HG03103 (cell line): ENCODE results near the gene TMC5.

Experiments used
- ATAC-seq: cut with Tn5 transposase; IDR thresholded peaks from one replicate; pipeline ENCODE4 v1.9.1; 2021; ENCODE audit warnings: low read depth; ENCODE audit not compliant: unreplicated experiment

TMC5 gene

DNA sequence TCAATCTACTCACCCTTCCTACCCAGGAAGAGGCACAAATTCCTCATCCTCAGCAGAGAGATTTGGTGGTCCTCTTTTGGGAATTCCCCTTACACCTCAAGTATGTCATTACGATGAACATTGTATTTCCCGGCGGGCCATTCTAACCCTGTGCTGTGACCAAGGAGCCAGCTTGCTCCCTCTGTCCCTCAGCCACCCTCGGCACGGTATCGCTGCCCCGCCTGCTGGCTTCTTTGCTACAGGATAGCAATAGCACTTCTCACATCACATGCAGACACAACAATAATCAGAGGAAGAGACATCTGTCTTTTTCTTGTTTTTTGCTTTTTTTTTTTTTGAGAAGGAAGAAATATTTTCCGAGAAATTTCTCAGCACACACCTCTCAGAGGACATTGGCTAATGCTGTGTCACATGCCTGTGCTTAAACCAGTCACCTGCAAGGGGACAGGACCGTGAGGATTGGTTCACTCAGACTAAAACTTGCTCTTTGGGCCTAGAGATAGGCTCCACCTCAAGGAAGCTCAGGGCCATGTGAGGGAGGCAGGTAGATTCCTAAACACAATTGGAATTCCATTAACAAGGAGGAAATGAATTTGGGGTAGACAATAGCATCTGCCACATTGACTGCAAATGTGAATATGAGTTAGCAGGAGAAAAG is 41.2 kb downstream of the TMC5 start:
- no peak for ATAC-seq

DNA sequence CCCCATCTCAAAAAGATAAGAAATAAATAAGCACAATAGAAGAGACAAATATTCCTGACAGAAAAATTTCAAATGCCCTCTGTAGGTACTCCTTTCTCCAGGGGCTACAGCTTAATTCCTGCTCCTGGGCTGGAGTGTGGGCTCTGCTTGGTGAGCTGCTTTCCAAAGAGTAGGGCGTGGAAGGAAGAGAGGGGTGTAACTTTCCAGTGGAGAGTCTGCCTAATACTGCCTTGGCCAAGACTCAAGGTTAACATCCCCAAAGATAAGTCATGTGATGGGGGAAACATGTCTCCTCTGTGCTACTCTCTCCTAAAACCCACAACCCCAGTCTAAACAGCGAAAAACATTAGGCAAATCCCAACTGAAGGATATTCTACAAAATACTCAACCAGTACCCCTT is 42.7 kb downstream of the TMC5 start:
- ATAC-seq = no peak

DNA sequence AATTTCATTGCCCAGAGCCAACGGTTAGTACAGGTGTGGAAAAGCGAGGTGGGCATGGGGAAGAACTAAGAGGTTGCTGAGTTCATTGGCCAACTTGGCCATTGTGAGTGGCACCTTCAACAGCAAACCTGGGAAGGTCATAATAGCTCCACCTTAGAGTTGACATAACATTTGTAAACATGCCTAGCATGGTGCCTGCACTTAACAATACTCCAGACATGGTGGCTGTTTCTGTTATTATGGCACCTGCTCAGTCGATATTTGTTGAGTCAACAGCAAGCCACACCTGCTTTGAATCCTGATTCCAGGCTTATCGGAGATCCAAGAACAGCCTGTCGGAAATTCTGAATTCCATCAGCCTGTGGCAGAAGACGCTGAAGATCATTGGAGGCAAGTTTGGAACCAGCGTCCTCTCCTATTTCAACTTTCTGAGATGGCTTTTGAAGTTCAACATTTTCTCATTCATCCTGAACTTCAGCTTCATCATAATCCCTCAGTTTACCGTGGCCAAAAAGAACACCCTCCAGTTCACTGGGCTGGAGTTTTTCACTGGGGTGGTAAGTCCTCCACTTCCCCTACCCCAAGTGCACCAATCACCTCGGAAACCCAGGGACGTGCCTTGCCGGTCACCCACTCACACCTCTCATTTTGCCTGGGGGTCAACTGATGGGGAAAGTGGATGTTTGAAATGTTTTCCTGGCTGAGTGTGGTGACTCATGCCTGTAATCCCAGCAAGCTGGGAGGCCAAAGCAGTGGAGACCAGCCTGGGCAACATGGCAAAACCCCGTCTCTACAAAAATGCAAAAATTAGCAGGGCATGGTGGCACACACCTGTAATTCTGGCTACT is 46.0 kb downstream of the TMC5 start:
- ATAC-seq = no peak

DNA sequence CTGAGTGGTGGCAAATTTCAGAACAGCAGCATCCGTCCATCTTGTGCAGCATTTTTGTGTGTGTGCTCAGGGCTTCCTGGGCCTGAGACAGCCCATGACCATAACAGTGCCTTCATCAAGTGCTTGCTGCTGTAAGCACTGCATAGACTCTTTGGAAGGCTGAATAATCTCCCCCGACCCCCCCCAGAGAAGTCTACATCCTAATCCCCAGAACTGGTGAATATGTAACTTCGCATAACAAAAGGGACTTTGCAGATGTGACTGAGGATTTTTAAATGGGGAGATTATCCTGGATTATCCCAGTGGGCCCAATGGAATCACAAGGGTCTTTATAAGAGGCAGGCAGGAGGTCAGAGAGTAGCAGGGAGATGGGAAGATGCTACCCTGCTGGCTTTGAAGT is 50.6 kb downstream of the TMC5 start:
- no peak for ATAC-seq

DNA sequence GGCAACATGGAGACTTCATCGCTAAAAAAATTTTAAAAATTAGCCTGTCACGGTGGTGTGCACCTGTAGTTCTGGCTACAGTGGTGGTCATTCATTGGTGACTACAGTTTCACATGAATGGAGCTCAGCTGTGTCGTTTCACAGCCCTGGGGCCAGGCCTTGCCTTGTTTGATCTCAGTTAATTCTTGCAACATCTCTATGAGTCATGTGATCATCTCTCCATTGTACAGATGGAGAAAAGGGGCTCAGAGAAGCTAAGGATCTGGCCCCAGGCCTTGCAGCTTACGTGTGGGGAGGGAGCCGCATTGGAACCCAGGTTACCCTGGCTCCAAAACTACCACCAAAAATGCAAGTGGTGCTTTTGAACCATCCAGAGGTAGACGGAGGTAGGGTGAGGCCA is 54.8 kb downstream of the TMC5 start:
- no peak for ATAC-seq

DNA sequence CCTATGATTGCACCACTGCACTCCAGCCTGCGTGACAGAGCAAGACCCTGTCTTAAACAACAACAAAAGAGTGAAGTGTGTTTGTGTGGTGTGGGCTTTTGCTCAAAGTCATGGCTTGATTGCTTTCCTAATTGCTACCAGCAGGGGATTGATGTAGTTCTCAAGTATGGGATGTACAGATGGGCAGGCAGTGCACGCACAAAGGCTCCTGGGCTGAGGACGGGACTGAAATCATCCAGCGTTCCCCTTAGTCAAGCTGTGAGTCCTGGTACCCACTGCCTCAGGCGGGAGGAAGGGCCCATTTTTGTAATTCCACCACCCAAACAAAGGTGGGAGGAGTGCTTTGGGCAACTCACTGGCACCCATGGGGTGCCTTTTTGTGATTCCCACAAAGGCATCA is 56.9 kb downstream of the TMC5 start:
- ATAC-seq = no peak

DNA sequence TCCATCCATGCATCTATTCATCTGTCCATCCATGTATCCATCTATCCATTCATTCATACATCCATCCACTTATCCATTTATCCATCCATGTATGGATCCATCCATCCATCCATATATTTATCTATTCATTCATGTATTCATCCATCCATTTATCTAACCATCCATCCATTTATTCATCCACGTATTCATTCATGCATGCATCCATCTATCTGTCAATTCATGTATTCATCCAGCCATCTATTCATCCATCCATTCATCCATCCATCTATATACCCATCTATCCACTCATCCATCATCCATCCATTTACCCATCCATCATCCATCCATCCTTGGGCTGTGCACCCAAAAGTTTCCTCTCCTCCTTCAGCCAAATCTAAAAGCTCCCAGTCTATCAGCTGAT is 60.8 kb downstream of the TMC5 start:
- no peak for ATAC-seq

DNA sequence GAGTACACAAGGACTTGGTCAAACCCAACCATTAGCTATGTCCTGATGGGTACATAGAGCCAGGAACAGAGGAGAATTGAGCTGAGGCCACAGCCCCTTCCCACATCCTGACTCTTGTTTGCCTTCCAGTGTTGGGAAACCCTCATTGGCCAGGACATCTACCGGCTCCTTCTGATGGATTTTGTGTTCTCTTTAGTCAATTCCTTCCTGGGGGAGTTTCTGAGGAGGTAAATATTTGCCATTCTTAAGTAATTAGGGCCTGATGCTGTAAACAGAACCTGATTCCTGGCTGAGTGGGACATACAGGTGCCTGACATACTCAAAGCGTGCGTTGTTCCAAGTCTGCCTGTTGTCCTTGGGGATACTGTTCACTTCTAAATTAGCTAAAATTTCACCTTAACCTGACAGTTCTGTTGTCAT is 61.6 kb downstream of the TMC5 start:
- ATAC-seq = no peak

DNA sequence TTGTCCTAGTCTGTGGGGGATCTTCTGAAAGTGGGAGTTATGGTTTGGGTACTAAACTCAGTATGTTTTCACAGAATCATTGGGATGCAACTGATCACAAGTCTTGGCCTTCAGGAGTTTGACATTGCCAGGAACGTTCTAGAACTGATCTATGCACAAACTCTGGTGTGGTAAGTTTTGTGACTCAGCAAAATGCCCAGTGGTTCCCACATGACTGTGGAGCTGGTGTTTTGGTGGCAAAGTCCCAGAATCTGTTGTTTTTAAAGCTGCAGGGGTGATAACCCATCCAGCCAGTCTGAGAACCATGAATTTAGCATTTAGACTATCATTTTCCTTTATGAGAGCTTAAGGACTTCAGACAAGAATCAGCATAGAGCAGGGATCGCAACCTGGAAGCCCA is 63.6 kb downstream of the TMC5 start:
- ATAC-seq = no peak

DNA sequence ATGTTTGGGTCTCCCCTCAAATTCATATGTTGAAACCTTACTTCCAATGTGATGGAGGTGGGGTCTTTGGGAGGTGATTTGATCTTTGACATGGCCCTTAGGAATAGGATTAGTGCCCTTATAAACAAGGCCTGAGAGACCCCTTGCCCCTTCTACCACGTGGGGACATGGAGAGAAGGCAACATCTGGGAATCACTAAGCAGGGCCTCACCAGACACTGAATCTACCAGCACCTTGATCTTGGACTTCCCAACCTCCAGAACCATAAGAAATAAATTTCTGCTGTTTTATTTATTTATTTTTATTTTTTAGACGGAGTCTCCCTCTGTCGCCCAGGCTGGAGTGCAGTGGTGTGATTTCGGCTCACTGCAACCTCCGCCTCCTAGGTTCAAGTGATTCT is 64.1 kb downstream of the TMC5 start:
- no peak for ATAC-seq

DNA sequence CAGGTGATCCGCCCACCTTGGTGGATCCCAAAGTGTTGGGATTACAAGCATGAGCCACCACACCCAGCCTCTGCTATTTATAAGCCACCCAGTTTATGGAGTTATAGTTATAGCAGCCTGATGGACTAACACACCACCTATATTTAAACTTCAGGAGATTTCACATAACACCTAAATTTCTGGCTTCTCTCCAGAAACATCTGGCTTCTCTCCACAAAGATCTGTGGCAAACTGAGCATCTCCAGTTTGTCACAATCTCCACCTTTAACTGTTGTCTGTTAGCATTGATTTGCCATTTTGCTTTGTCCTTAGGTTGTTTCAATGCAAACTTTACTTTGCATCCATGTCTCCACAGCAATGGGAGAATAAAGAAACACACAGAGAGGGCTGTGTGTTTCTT is 64.6 kb downstream of the TMC5 start:
- ATAC-seq = no peak

DNA sequence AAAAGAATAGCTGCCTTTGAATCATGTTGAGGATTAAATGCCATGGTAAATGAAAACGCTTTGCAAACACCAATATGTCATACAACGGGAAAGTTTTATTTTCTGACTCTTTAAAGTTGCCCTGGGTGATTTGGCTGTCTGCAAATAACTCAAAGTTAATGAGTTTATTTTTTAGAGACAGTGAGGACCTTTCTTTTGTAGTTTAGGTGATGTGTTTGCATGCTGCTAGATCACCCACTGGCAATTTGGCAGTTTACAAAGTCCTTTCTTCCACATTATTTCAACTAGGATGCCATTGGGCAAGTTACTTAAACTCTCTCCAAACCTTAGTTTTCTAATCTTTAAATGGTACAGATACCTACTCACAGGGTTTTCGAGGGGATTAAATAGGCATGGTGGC is 66.4 kb downstream of the TMC5 start:
- no peak for ATAC-seq

DNA sequence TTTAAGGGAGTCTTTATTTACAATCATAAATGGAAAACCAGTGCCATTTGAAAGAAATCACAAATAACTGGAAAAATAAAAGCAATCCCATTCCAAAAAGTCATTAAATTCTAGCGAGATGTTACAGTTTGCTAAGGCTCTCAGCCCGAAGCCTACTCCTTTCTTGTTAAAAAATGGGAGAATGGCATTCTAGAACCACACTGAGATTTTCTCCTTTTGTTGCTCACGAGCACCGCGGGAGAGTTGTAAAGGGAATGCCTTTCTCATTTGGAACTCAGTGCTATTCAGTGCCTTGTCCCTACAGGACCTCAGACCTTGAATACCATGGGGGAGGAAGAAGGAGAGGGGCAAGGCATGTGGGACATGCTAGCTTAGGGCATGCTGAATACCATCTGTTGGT is 67.9 kb downstream of the TMC5 start:
- ATAC-seq = no peak

DNA sequence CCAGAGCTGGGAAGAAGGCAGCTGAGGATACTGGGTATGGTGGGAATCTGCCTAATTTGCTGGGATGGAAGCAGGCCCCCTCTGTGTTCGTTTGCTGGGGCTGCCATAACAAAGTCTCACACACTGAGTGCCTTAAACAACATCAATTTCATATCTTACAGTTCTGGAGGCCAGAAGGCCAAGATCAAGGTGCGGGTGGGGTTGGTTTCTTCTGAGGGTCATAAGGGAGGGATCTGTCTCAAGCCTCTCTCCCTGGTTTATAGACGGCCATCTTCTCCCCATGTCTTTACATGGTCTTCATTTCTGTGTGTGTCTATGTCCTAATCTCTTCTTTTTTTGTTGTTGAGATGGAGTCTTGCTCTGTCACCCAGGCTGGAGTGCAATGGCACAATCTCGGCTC is 68.4 kb downstream of the TMC5 start:
- ATAC-seq = no peak

DNA sequence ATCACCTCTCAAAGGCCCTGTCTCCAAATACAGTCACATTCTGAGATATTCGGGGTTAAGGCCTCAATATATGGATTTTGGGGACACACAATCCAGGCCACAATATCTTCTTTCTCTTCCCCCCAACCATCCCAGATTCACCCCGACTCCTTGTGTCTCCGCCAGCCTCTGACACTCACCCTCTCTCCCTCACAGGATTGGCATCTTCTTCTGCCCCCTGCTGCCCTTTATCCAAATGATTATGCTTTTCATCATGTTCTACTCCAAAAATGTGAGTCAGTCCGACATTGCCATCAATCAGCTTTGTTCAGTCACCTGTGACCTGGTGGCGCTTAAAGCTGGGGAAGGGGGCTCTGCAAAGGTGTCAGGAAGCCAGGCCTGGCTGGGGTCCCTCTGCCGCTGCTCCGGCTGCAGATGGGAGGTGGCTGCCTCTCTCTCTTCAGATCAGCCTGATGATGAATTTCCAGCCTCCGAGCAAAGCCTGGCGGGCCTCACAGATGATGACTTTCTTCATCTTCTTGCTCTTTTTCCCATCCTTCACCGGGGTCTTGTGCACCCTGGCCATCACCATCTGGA is 69.2 kb downstream of the TMC5 start:
- ATAC-seq = no peak

DNA sequence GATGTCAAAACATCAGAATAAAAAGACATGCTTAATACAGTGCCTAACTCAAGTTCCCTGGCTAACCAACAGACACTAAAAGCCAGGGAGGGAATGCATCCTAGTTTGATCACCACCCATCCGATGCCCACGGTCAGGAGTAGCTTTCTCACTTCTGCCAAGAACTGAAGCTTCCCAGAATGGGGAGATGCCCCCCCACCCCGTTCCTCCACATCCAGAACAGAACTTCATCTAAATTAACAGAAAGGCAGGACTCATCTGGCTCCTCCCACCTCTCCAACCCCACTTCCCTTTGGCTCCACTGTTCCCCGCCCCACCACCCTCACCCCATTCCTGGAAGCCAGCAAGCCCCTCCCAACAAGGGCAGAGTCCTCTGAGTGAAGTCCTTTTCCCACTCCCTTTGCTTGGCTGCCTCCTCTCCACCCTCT is 70.5 kb downstream of the TMC5 start:
- no peak for ATAC-seq

DNA sequence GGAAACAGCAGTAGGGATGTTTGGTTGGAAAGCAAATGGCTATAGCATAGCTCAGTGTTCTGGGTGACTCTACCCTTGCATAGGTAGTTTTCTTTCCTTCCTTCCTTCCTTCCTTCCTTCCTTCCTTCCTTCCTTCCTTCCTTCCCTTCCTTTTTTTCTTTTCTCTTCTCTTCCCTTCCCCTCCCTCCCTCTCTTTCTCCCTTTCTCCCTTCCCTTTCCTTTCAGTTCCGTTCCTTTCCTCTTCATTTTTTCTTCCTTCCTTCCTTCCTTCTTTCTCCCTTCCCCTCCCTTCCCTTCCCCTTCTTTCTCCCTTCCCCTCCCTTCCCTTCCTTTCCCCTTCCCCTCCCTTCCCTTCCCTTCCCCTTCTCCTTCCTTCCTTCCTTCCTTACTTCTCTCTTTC is 72.9 kb downstream of the TMC5 start:
- ATAC-seq = no peak

DNA sequence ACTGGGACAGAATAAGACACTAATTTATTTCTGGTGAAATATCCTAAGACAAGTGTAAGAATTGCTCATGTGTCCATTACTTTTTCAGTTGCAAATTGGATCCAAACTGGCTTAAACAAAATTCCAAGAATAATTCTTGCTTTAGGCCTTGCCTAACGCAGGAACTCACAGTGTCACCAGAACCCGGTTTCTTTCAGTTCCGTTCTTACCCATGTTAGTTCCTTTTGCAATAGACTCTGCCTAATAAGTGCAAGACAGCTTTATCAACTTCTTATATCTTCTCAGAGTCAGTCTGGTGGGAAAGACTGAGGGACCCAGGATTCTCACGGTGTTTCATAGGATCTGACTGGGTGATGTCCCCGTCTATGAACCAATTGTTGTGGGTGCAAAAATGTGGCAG is 79.5 kb downstream of the TMC5 start:
- no peak for ATAC-seq

DNA sequence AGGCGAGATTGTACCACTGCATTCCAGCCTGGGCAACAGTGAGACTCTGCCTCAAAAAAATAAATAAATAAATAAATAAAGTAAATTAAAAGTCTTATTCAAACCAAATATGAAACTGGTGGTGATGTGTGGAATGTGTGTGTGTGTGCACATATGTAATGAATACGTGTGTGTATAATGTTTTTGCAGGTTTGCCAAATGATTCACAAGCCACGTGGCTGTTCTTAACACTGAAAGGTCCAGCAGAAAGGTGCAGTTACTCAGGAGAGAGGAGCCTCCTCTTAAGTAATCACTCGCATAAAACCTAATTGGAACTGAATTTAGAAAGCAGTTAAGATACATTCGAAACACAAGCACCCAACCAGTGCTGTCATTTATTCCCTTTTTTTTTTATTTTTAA is 81.3 kb downstream of the TMC5 start:
- ATAC-seq = no peak

DNA sequence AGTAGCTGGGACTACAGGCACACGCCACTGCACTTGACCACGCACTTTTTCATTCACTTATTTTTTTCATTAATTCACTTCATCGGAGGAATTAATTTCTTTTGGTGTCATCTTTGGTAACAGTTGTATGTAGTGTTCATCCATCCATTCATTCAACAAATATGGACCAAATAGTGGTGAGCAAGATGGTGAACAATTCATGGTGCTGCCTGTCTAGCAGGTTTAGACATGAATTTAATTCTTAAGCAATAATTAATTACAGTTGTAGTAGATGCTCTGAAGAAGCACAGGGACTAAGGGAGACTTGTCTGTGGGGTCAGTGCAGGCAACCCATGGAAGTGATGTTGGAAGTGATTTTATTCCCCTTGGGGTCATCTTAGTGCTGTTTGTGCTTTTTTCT is 81.8 kb downstream of the TMC5 start:
- ATAC-seq = no peak

DNA sequence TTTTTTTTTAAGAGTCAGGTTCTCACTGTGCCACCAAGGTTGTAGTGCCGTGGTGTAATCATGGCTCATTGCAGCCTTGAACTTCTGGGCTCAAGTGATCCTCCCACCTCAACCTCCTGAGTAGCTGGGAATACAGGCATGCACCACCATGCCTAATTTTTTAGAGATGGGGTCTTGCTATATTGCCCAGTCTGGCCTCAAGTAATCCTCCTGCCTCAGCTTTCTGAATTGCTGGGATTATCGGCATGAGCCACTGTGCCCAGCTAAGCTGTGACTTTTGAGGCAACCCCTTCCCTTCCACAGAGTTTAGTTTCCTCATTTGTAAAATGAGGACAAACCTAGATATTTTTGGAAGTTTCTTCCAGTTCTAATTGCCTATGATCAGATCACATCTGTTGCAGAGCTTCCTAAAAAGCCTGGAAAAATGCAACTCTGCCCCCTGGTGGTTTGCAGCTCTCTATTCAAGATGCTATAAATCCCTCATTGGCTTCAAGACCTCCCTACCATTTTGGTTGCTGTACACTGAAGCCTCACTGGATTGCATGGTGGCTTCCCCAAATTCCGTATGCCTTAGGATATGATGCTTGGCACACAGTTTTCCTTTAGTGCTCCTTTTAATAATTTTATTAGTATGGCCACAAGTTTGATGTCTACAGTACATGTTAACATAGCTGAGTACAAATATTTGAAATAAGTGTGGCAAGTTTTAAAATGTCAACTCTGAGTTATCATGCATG is 84.9 kb downstream of the TMC5 start:
- no peak for ATAC-seq
